ENCODE results near the gene RARG. TPM values are rescaled to one million over a fixed set of nuclear protein-coding genes. Genes with fewer than 3 reads are reported as not detected.

The RARG gene
- total RNA-seq, 1 experiment from 2014 or later: 77.2 TPM

GRCh38 chr12:53233671-53234121 lies 1.7 kb upstream of the RARG start:
- TF ChIP-seq HMGXB4 (CRISPR knock-in tag; IDR thresholded peaks at IDR 0.05): no peak
- TF ChIP-seq, protein P1, sequence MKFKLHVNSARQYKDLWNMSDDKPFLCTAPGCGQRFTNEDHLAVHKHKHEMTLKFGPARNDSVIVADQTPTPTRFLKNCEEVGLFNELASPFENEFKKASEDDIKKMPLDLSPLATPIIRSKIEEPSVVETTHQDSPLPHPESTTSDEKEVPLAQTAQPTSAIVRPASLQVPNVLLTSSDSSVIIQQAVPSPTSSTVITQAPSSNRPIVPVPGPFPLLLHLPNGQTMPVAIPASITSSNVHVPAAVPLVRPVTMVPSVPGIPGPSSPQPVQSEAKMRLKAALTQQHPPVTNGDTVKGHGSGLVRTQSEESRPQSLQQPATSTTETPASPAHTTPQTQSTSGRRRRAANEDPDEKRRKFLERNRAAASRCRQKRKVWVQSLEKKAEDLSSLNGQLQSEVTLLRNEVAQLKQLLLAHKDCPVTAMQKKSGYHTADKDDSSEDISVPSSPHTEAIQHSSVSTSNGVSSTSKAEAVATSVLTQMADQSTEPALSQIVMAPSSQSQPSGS (CRISPR knock-in tag; IDR thresholded peaks at IDR 0.05; ENCODE audit: borderline replicate concordance, low read depth): no peak
- TF ChIP-seq, protein P2, sequence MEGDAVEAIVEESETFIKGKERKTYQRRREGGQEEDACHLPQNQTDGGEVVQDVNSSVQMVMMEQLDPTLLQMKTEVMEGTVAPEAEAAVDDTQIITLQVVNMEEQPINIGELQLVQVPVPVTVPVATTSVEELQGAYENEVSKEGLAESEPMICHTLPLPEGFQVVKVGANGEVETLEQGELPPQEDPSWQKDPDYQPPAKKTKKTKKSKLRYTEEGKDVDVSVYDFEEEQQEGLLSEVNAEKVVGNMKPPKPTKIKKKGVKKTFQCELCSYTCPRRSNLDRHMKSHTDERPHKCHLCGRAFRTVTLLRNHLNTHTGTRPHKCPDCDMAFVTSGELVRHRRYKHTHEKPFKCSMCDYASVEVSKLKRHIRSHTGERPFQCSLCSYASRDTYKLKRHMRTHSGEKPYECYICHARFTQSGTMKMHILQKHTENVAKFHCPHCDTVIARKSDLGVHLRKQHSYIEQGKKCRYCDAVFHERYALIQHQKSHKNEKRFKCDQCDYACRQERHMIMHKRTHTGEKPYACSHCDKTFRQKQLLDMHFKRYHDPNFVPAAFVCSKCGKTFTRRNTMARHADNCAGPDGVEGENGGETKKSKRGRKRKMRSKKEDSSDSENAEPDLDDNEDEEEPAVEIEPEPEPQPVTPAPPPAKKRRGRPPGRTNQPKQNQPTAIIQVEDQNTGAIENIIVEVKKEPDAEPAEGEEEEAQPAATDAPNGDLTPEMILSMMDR (IDR thresholded peaks at IDR 0.05): no peak
- no peak for TF ChIP-seq USF2 (CRISPR knock-in tag; IDR thresholded peaks at IDR 0.05)
- TF ChIP-seq ZBTB21 (CRISPR knock-in tag; IDR thresholded peaks at IDR 0.05; ENCODE audit: borderline replicate concordance): no peak
- TF ChIP-seq, protein P3, sequence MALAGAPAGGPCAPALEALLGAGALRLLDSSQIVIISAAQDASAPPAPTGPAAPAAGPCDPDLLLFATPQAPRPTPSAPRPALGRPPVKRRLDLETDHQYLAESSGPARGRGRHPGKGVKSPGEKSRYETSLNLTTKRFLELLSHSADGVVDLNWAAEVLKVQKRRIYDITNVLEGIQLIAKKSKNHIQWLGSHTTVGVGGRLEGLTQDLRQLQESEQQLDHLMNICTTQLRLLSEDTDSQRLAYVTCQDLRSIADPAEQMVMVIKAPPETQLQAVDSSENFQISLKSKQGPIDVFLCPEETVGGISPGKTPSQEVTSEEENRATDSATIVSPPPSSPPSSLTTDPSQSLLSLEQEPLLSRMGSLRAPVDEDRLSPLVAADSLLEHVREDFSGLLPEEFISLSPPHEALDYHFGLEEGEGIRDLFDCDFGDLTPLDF (CRISPR knock-in tag; IDR thresholded peaks at IDR 0.05): no peak
- no peak for TF ChIP-seq ZMAT4 (CRISPR knock-in tag; IDR thresholded peaks at IDR 0.05)
- ATAC-seq (peak; percentile 11; the same call in 1 of the 2 replicates), DNase-seq (ENCODE audit: low spot score) (peak; percentile 46)
- Mint-ChIP-seq H3K27me3 (ENCODE audit: low read depth) (peaks cover 5% of the 10 kb centered on the region; the same call in 1 of the 2 replicates), H3K4me1 (peaks cover 66% of the 10 kb centered on the region), H3K9me3 (no peaks in the 10 kb centered on the region), H3K27ac (peak overlapping the region; percentile 86), H3K4me3 (peak overlapping the region; percentile 82), H3K36me3 (no peaks in the 10 kb centered on the region)
- ChIA-PET CTCF (interaction anchor here (0.9 to 10.2 kb wide), 18 partner anchors 9 to 168 kb away, joined by 3 to 82 read pairs (median 6); partner anchors contain the start of genes AAAS, ESPL1 and PFDN5), POLR2A (interaction anchor here (1.2 to 1.8 kb wide), 4 partner anchors 13 to 19 kb away, joined by 4 to 7 read pairs (median 4); no protein-coding TSS in a partner anchor)

DNA sequence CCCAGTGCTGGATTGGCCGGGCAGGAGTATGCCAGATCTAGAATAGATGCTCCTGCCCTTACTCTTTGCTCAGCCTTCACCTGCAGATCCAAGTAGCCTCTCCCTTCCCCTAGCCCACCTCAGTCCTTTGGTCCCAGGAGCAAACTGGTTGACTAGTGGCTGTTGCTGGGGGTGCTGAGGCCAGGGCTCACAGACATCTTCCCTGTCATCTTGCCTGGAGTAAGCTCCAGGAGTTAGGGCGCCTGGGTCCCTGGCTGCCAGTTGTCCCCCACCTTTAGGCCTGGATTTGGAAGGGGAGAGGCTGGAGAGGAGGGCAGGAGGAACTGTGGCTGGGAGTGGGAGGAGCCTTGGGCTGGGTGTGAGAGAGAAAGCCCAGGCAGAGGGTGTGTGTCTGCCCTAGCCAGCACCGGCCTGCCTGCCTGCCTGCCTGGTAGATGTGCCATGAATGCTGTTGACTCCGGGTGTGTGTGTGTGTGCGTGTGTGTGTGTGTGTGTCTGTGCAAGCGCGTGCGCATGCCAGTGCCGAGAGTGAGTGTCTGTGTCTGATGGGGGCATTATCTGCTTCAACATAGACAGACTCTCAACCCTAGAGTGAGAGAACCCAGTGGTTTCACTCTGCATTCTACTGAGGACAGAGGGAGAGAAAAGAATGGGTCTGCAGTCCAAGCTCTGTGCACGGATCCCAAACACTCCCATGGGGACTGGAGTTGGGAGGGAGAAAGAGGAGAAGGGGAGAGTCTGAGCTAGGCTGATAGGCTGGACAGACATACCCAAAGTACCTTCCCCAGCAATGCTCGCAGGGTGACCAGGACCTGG lies 845 bp upstream of the RARG start:
- POLR2A ChIA-PET: interaction anchor here (1.6 kb wide), 1 partner anchor 18 kb away, joined by 4 read pairs; no protein-coding TSS in a partner anchor
- TF ChIP-seq MYBL2 (CRISPR knock-in tag; IDR thresholded peaks at IDR 0.05): no peak
- TF ChIP-seq SP1 (CRISPR knock-in tag; conservative IDR thresholded peaks at IDR 0.05): peak; percentile 52; the same call in 1 of the 2 replicates
- DNase-seq (ENCODE audit: low spot score): peak; percentile 52
- Mint-ChIP-seq H3K4me3 (peak overlapping the region; percentile 82), H3K27me3 (ENCODE audit: low read depth) (peaks cover 5% of the 10 kb centered on the region; the same call in 1 of the 2 replicates), H3K9me3 (no peaks in the 10 kb centered on the region), H3K27ac (peak overlapping the region; percentile 88), H3K36me3 (no peaks in the 10 kb centered on the region; the same call in 1 of the 2 replicates), H3K4me1 (peaks cover 71% of the 10 kb centered on the region)
- CTCF ChIA-PET: interaction anchor here (1.4 to 10.2 kb wide), 9 partner anchors 9 to 89 kb away, joined by 4 to 82 read pairs (median 18); partner anchors contain the start of genes AAAS, ESPL1 and PFDN5
- peak; percentile 52 for ATAC-seq

GRCh38 chr12:53231671-53231920 lies 413 bp downstream of the RARG start:
- CTCF ChIA-PET: interaction anchor here (0.6 to 10.2 kb wide), 7 partner anchors 8 to 190 kb away, joined by 3 to 82 read pairs (median 3); partner anchors contain the start of genes AAAS and ESPL1
- Mint-ChIP-seq H3K9me3 (no peaks in the 10 kb centered on the region), H3K36me3 (peaks cover 5% of the 10 kb centered on the region), H3K27me3 (ENCODE audit: low read depth) (0 out of 2 replicates have a peak, but pooled peaks cover under 1% of the 10 kb centered on the region), H3K4me1 (peaks cover 79% of the 10 kb centered on the region), H3K4me3 (peak overlapping the region; percentile 80), H3K27ac (no peak overlapping the region)
- POLR2A ChIA-PET: interaction anchor here (1.2 kb wide), 1 partner anchor 11 kb away, joined by 6 read pairs; no protein-coding TSS in a partner anchor
- ATAC-seq (no peak), DNase-seq (ENCODE audit: low spot score) (no peak)
- no peak for TF ChIP-seq ZNF138 (CRISPR knock-in tag; conservative IDR thresholded peaks at IDR 0.05)
- TF ChIP-seq FOXP1 (CRISPR knock-in tag; IDR thresholded peaks at IDR 0.05; ENCODE audit: borderline replicate concordance): no peak
- TF ChIP-seq ZBTB21 (CRISPR knock-in tag; IDR thresholded peaks at IDR 0.05; ENCODE audit: borderline replicate concordance): 0 out of 2 replicates have a peak, but pooled peaks have one; percentile 32
- no peak for TF ChIP-seq AFF4 (CRISPR knock-in tag; IDR thresholded peaks at IDR 0.05; ENCODE audit: borderline replicate concordance)
- 0 out of 2 replicates have a peak, but pooled peaks have one; percentile 39 for TF ChIP-seq TP53 (CRISPR knock-in tag; IDR thresholded peaks at IDR 0.05)
- TF ChIP-seq, protein P2 (IDR thresholded peaks at IDR 0.05): no peak
